Measurements from ENCODE around the gene NFU1. TPM values are rescaled to one million over a fixed set of nuclear protein-coding genes. Genes with fewer than 3 reads are reported as not detected.

The NFU1 gene
- 27.4 and 43.5 TPM in 2 replicates for total RNA-seq

GRCh38 chr2:69436938-69437750, at the start of gene NFU1:
NFU1 (minus strand) TSS chr2:69437435; CDS start chr2:69437422, 13 bp downstream.

GRCh38 chr2:69386789-69387734, 50.2 kb downstream of the NFU1 start, which contains the start of gene GFPT1:
GFPT1 (minus strand) TSS chr2:69387227; CDS start chr2:69387071, 156 bp downstream.

Other genes starting within 250 kb of the NFU1 start
- 11.9 and 14.5 TPM in 2 replicates for gene GFPT1, start 50.2 kb downstream of the NFU1 start, total RNA-seq
- gene AAK1, start 206.3 kb upstream of the NFU1 start, total RNA-seq: 23.8 and 29.7 TPM in 2 replicates

Measured in mesangial cell (primary cell).